Endothelial cell of umbilical vein (primary cell): ENCODE results near the gene FAM120A. TPM values are rescaled to one million over a fixed set of nuclear protein-coding genes. Genes with fewer than 3 reads are reported as not detected.

ENCODE experiments used
- BruUV-seq: library from RNA; stranded (reverse); fragments of 400-500 nt; replicated peaks from 2 replicates; lab custom pipeline; 2021; lab: Mats Ljungman, UMichigan
- CTCF ChIA-PET: fragments of 300-600, 350-600 bp; sonication (Branson Sonifier 250); formaldehyde crosslinking; loops from one replicate; lab custom pipeline; 2021; ENCODE audit warnings: antibody characterized with exemption, inconsistent platforms; lab: Charles Lee
- POLR2A ChIA-PET: fragments of 300-600, 350-600 bp; sonication (Branson Sonifier 250); formaldehyde crosslinking; loops from one replicate; lab custom pipeline; 2021; ENCODE audit warnings: antibody characterized with exemption, inconsistent platforms; lab: Charles Lee
- DNase-seq: peaks from one replicate; pipeline ENCODE4 v3.0.0-alpha.2; 2011; ENCODE audit warnings: low read depth, low spot score
- FAIRE-seq: peaks from 2 replicates; lab custom pipeline; 2011; peaks lifted over from hg19 to GRCh38; lab: Jason Lieb, UNC
- H2AFZ ChIP-seq: 2 replicates; pipeline ENCODE4 v1.6.0; 2012; ENCODE audit warnings: low read depth, low read length, control low read depth, inconsistent platforms
- H3K27ac ChIP-seq: 2 replicates; pipeline ENCODE4 v1.5.1; 2011; ENCODE audit warnings: low read depth, mild to moderate bottlenecking, control low read depth, low read length, moderate library complexity; ENCODE audit not compliant: insufficient read depth
- H3K27me3 ChIP-seq, 2 experiments: 2 replicates each; pipeline versions ENCODE4 v1.6.0 to v1.6.1; 2011; ENCODE audit warnings: low read length in 2 of 2, mixed read lengths in 1 of 2; ENCODE audit not compliant: control insufficient read depth in 2 of 2, insufficient read depth in 2 of 2
- H3K36me3 ChIP-seq, 2 experiments: 2 replicates in 1 of 2; 3 replicates in 1 of 2; pipeline ENCODE4 v1.5.1; 2011; ENCODE audit warnings: low read length in 2 of 2, mild to moderate bottlenecking in 1 of 2, moderate library complexity in 1 of 2; ENCODE audit not compliant: control insufficient read depth in 2 of 2, insufficient read depth in 2 of 2; ENCODE audit errors: extremely low read depth in 1 of 2
- H3K4me1 ChIP-seq: 3 replicates; pipeline ENCODE4 v1.5.1; 2011; ENCODE audit warnings: mild to moderate bottlenecking, low read length; ENCODE audit not compliant: control insufficient read depth, insufficient read depth; ENCODE audit errors: extremely low read depth
- H3K4me2 ChIP-seq: 2 replicates; pipeline ENCODE4 v1.6.1; 2011; ENCODE audit warnings: low read length, control low read depth, mixed read lengths; ENCODE audit not compliant: insufficient read depth
- H3K4me3 ChIP-seq, 3 experiments: fragments of 200-600 bp in 1 of 3; sonication (generic), shearing (Covaris generic) in 1 of 3; replicated peaks in 1 of 3; 2 replicates each; pipeline ENCODE4 v1.5.1; 2011 to 2016; ENCODE audit warnings: control low read depth in 3 of 3, low read length in 3 of 3, mild to moderate bottlenecking in 2 of 3, inconsistent platforms in 1 of 3, low read depth in 1 of 3, moderate library complexity in 1 of 3; ENCODE audit not compliant: insufficient read depth in 1 of 3
- H3K79me2 ChIP-seq: 2 replicates; pipeline ENCODE4 v1.6.0; 2012; ENCODE audit warnings: low read length, inconsistent platforms; ENCODE audit not compliant: control insufficient read depth, insufficient read depth
- H3K9ac ChIP-seq: replicated peaks from 2 replicates; pipeline ENCODE3; 2011; ENCODE audit warnings: low read length, control low read depth; ENCODE audit not compliant: insufficient read depth; ENCODE audit errors: extremely low read depth
- H3K9me1 ChIP-seq: replicated peaks from 3 replicates; pipeline ENCODE4 v1.6.0; 2011; ENCODE audit warnings: mild to moderate bottlenecking, low read length; ENCODE audit not compliant: control insufficient read depth, insufficient read depth; ENCODE audit errors: extremely low read depth
- H3K9me3 ChIP-seq: replicated peaks from 2 replicates; pipeline ENCODE4 v1.5.1; 2012; ENCODE audit warnings: low read length, inconsistent platforms; ENCODE audit not compliant: control insufficient read depth, insufficient read depth
- H4K20me1 ChIP-seq: replicated peaks from 2 replicates; pipeline ENCODE3; 2011; ENCODE audit warnings: mild to moderate bottlenecking, low read length; ENCODE audit not compliant: control insufficient read depth, insufficient read depth; ENCODE audit errors: extremely low read depth
- EZH2 ChIP-seq: IDR thresholded peaks from 2 replicates; pipeline ENCODE4 v1.6.1; 2012; ENCODE audit warnings: borderline replicate concordance, low read depth, mild to moderate bottlenecking, moderate library complexity, low read length, inconsistent platforms; ENCODE audit not compliant: severe bottlenecking
- FOS ChIP-seq: IDR thresholded peaks from 2 replicates; pipeline ENCODE4 v1.6.1; 2011; ENCODE audit warnings: mild to moderate bottlenecking, low read length, moderate library complexity, borderline replicate concordance; ENCODE audit not compliant: insufficient read depth
- GATA2 ChIP-seq: IDR thresholded peaks from 2 replicates; pipeline ENCODE4 v1.7.0; 2011; ENCODE audit warnings: low read depth, mild to moderate bottlenecking, moderate library complexity, mixed read lengths, low read length; ENCODE audit not compliant: insufficient read length, insufficient read depth
- JUN ChIP-seq: IDR thresholded peaks from 2 replicates; pipeline ENCODE4 v1.6.1; 2011; ENCODE audit warnings: borderline replicate concordance, low read depth; ENCODE audit not compliant: insufficient read length, insufficient read depth
- MYC ChIP-seq: IDR thresholded peaks from one replicate; pipeline ENCODE4 v1.6.1; 2011; ENCODE audit warnings: mild to moderate bottlenecking, low read depth, low read length
- POLR2A ChIP-seq: IDR thresholded peaks from 2 replicates; pipeline ENCODE4 v1.6.1; 2012; ENCODE audit warnings: low read depth, mild to moderate bottlenecking, control low read depth, low read length
- POLR2AphosphoS5 ChIP-seq: IDR thresholded peaks from 2 replicates; pipeline ENCODE4 v1.6.1; 2012; ENCODE audit warnings: low read depth, mild to moderate bottlenecking, control low read depth, low read length, moderate library complexity; ENCODE audit not compliant: insufficient read depth
- dilution Hi-C: fragments of 300-500 bp; cut with MboI; formaldehyde crosslinking; loops from one replicate; pipeline ENCODE4 v1.15.0; 2019; ENCODE audit warnings: low sequenced_read_pairs; ENCODE audit not compliant: extremely low pct_ligation_motif_present
- intact Hi-C: fragments of 100-400 bp; cut with micrococcal nuclease; formaldehyde crosslinking; loops from one replicate; pipeline ENCODE4 v1.10.0; 2022
- polyA plus RNA-seq, 4 experiments: library from polyadenylated mRNA; depleted of rRNA in 3 of 4; stranded (reverse) in 3 of 4; unstranded in 1 of 4; fragments of >200 nt; gene quantifications; 2 replicates each; pipeline versions ENCODE4 v1.2.1 to v1.2.3, GENCODE V29; 2011 to 2012; ENCODE audit warnings: missing spikeins in 1 of 4
- total RNA-seq: library from RNA; stranded (reverse); gene quantifications from 2 replicates; pipeline ENCODE4 v1.2.3, GENCODE V29; 2021
- TF ChIP-seq, protein P1 (sequence below): IDR thresholded peaks from 2 replicates; pipeline ENCODE4 v1.6.1; 2011; ENCODE audit not compliant: insufficient read depth, insufficient read length
- TF ChIP-seq, protein P2 (sequence below), 2 donors: IDR thresholded peaks; 1 replicate in 1 of 2; 2 replicates in 1 of 2; pipeline ENCODE4 v1.5.1; 2011; ENCODE audit warnings: low read length in 2 of 2, mild to moderate bottlenecking in 2 of 2, moderate library complexity in 2 of 2, control low read depth in 1 of 2, inconsistent platforms in 1 of 2, low read depth in 1 of 2; ENCODE audit not compliant: insufficient read depth in 1 of 2; ENCODE audit errors: extremely low read depth in 1 of 2

FAM120A gene
- total and polyA plus RNA-seq, 2 donors (not counting 3 experiments of a cell fraction or from before 2014, with no cell fraction given), result 66.8 to 126 TPM

DNA sequence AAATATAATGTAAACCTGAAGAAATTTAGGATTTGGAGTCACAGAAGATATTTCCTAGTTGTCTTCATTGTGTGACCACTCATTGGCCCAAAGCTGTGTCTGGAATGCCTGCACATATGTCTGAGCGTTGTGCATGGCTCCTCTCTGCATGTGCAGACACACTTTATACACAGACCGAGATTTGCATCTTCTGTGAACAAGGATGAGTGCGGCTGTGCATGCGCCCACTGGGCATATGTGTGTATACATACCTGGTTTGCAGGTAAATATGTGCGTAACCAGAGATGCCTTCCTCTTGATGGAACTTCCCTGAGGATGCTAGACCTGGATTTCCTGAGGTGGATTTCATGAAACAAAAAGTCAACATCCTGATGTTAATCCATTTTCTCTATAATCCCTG is 144.0 kb downstream of the FAM120A start:
- Histone ChIP-seq H3K79me2 (peaks cover 11% of the 10 kb centered on the region), H4K20me1 (no peaks in the 10 kb centered on the region), H3K4me1 (no peaks in the 10 kb centered on the region), H3K9me1 (no peaks in the 10 kb centered on the region), H3K36me3 (no peaks in the 10 kb centered on the region), H3K9me3 (no peaks in the 10 kb centered on the region), H3K27me3 (no peaks in the 10 kb centered on the region), H3K4me3 (no peak overlapping the region), H3K9ac (no peak overlapping the region), H2AFZ (no peak overlapping the region), H3K4me2 (no peak overlapping the region), H3K27ac (no peak overlapping the region)
- ChIA-PET POLR2A (no interaction called here), CTCF (no interaction called here)
- TF ChIP-seq JUN (no peak), GATA2 (no peak), POLR2AphosphoS5 (no peak), POLR2A (no peak), EZH2 (no peak), MYC (no peak), FOS (no peak)
- TF ChIP-seq, protein P1, sequence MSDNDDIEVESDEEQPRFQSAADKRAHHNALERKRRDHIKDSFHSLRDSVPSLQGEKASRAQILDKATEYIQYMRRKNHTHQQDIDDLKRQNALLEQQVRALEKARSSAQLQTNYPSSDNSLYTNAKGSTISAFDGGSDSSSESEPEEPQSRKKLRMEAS, result no peak
- TF ChIP-seq, protein P2, sequence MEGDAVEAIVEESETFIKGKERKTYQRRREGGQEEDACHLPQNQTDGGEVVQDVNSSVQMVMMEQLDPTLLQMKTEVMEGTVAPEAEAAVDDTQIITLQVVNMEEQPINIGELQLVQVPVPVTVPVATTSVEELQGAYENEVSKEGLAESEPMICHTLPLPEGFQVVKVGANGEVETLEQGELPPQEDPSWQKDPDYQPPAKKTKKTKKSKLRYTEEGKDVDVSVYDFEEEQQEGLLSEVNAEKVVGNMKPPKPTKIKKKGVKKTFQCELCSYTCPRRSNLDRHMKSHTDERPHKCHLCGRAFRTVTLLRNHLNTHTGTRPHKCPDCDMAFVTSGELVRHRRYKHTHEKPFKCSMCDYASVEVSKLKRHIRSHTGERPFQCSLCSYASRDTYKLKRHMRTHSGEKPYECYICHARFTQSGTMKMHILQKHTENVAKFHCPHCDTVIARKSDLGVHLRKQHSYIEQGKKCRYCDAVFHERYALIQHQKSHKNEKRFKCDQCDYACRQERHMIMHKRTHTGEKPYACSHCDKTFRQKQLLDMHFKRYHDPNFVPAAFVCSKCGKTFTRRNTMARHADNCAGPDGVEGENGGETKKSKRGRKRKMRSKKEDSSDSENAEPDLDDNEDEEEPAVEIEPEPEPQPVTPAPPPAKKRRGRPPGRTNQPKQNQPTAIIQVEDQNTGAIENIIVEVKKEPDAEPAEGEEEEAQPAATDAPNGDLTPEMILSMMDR (IDR thresholded peaks at IDR 0.05; ENCODE audit: extremely low read depth in 1 of 2, insufficient read depth in 1 of 2, low read depth in 1 of 2, low read length in 2 of 2), result no peak
- intact Hi-C loops, result no loop called here
- FAIRE-seq (no peak), DNase-seq (no peak)
- BruUV-seq, result no TSS peak
- dilution Hi-C loops, result no loop called here
